Measurements from ENCODE around the gene DOK7. TPM values are rescaled to one million over a fixed set of nuclear protein-coding genes. Genes with fewer than 3 reads are reported as not detected.

Gene DOK7
- total RNA-seq, 1 donor from 2014 or later = 5.1 TPM

- Mint-ChIP-seq H3K36me3 (ENCODE audit: unreplicated experiment) (peaks cover 10% of the 10 kb centered on the region), H3K4me3 (ENCODE audit: unreplicated experiment) (no peak overlapping the region), H3K4me1 (ENCODE audit: low read depth, unreplicated experiment) (peaks cover 4% of the 10 kb centered on the region), H3K27me3 (ENCODE audit: unreplicated experiment) (no peaks in the 10 kb centered on the region), H3K9me3 (ENCODE audit: unreplicated experiment) (peaks cover 7% of the 10 kb centered on the region), H3K27ac (ENCODE audit: unreplicated experiment) (no peak overlapping the region)
- TF ChIP-seq CTCF (IDR thresholded peaks at IDR 0.05; ENCODE audit: partially characterized antibody, unreplicated experiment) = no peak
- peak; percentile 16 for DNase-seq
Measured at GRCh38 chr4:3463556-3464348, 646 bp downstream of the DOK7 start.

GRCh38 chr4:3464349-3464905, 1.3 kb downstream of the DOK7 start:
- Mint-ChIP-seq H3K27ac (ENCODE audit: unreplicated experiment) (no peak overlapping the region), H3K27me3 (ENCODE audit: unreplicated experiment) (no peaks in the 10 kb centered on the region), H3K4me1 (ENCODE audit: low read depth, unreplicated experiment) (peaks cover 4% of the 10 kb centered on the region), H3K9me3 (ENCODE audit: unreplicated experiment) (peaks cover 6% of the 10 kb centered on the region), H3K36me3 (ENCODE audit: unreplicated experiment) (peaks cover 7% of the 10 kb centered on the region), H3K4me3 (ENCODE audit: unreplicated experiment) (no peak overlapping the region)
- no peak for TF ChIP-seq CTCF (IDR thresholded peaks at IDR 0.05; ENCODE audit: partially characterized antibody, unreplicated experiment)
- DNase-seq = peak; percentile 28

GRCh38 chr4:3464911-3465697, 2.0 kb downstream of the DOK7 start:
- H3K9me3 Mint-ChIP-seq (ENCODE audit: unreplicated experiment) = peaks cover 1% of the 10 kb centered on the region
- H3K27ac Mint-ChIP-seq (ENCODE audit: unreplicated experiment) = no peak overlapping the region
- H3K4me3 Mint-ChIP-seq (ENCODE audit: unreplicated experiment) = no peak overlapping the region
- TF ChIP-seq CTCF (IDR thresholded peaks at IDR 0.05; ENCODE audit: partially characterized antibody, unreplicated experiment) = no peak
- H3K27me3 Mint-ChIP-seq (ENCODE audit: unreplicated experiment) = no peaks in the 10 kb centered on the region
- peaks cover 4% of the 10 kb centered on the region for H3K4me1 Mint-ChIP-seq (ENCODE audit: low read depth, unreplicated experiment)
- peaks cover 3% of the 10 kb centered on the region for H3K36me3 Mint-ChIP-seq (ENCODE audit: unreplicated experiment)
- DNase-seq = peak; percentile 16

GRCh38 chr4:3465698-3466671, 2.9 kb downstream of the DOK7 start:
- TF ChIP-seq CTCF (IDR thresholded peaks at IDR 0.05; ENCODE audit: partially characterized antibody, unreplicated experiment) = peak; percentile 27
- Mint-ChIP-seq H3K4me1 (ENCODE audit: low read depth, unreplicated experiment) (peaks cover 4% of the 10 kb centered on the region), H3K27ac (ENCODE audit: unreplicated experiment) (no peak overlapping the region), H3K27me3 (ENCODE audit: unreplicated experiment) (no peaks in the 10 kb centered on the region), H3K36me3 (ENCODE audit: unreplicated experiment) (no peaks in the 10 kb centered on the region), H3K9me3 (ENCODE audit: unreplicated experiment) (no peaks in the 10 kb centered on the region), H3K4me3 (ENCODE audit: unreplicated experiment) (no peak overlapping the region)
- DNase-seq = peak; percentile 28
